HFFc6 (cell line): Measurements from ENCODE around the gene YPEL5. TPM values are rescaled to one million over a fixed set of nuclear protein-coding genes. Genes with fewer than 3 reads are reported as not detected.

Experiments
- DNase-seq: peaks from one replicate; pipeline ENCODE4 v3.0.0-alpha.2; 2018
- H3K27ac Mint-ChIP-seq: 2 replicates; pipeline ENCODE4 v1.8.0; 2020; ENCODE audit warnings: mild to moderate bottlenecking, mixed read lengths
- H3K27me3 Mint-ChIP-seq: 2 replicates; pipeline ENCODE4 v1.8.0; 2021; ENCODE audit warnings: mild to moderate bottlenecking, moderate library complexity, mixed read lengths; ENCODE audit not compliant: insufficient read depth
- H3K36me3 Mint-ChIP-seq: 2 replicates; pipeline ENCODE4 v1.8.0; 2021; ENCODE audit warnings: low read depth, mixed read lengths
- H3K4me1 Mint-ChIP-seq: 2 replicates; pipeline ENCODE4 v1.8.0; 2020; ENCODE audit warnings: low read depth, mixed read lengths
- H3K4me3 Mint-ChIP-seq: 2 replicates; pipeline ENCODE4 v1.8.0; 2020; ENCODE audit warnings: mild to moderate bottlenecking, moderate library complexity, mixed read lengths
- H3K9me3 Mint-ChIP-seq: 2 replicates; pipeline ENCODE4 v1.8.0; 2020; ENCODE audit warnings: mild to moderate bottlenecking, mixed read lengths
- CTCF ChIP-seq: fragments of 200-600 bp; sonication (generic); IDR thresholded peaks from 2 replicates; pipeline ENCODE4 v1.5.0; 2021; ENCODE audit warnings: antibody characterized with exemption, mild to moderate bottlenecking
- total RNA-seq, 6 experiments: library from RNA; stranded (reverse); fragmentation: NEBNext Ultra II Directional; extraction: Animal tissue kit (Norgen Biotek cat#: 25700); gene quantifications; 2 replicates in 1 of 6; 3 replicates in 5 of 6; pipeline ENCODE4 v1.2.3, GENCODE V29; 2021

Gene YPEL5
- total RNA-seq, 6 experiments from 2014 or later = 81.8 to 110 (median 88.4) TPM

- Mint-ChIP-seq H3K27ac (peak overlapping the region; percentile 32; the same call in 1 of the 2 replicates), H3K4me1 (peaks cover 12% of the 10 kb centered on the region), H3K9me3 (no peaks in the 10 kb centered on the region), H3K27me3 (0 out of 2 replicates have a peak, but pooled peaks cover 3% of the 10 kb centered on the region), H3K36me3 (peaks cover 7% of the 10 kb centered on the region; the same call in 1 of the 2 replicates), H3K4me3 (no peak overlapping the region)
- TF ChIP-seq CTCF = no peak
- no peak for DNase-seq
These were observed 19.6 kb upstream of the YPEL5 start for GRCh38 chr2:30127016-30127893.

- DNase-seq = no peak
- Mint-ChIP-seq H3K4me1 (peaks cover 21% of the 10 kb centered on the region; the same call in 1 of the 2 replicates), H3K36me3 (no peaks in the 10 kb centered on the region), H3K9me3 (no peaks in the 10 kb centered on the region), H3K27me3 (peaks cover 20% of the 10 kb centered on the region), H3K4me3 (no peak overlapping the region), H3K27ac (no peak overlapping the region)
- TF ChIP-seq CTCF = no peak
These were observed 12.2 kb upstream of the YPEL5 start for GRCh38 chr2:30134582-30134981.

- Mint-ChIP-seq H3K9me3 (no peaks in the 10 kb centered on the region), H3K4me1 (peaks cover 21% of the 10 kb centered on the region; the same call in 1 of the 2 replicates), H3K36me3 (no peaks in the 10 kb centered on the region), H3K27ac (no peak overlapping the region), H3K4me3 (no peak overlapping the region), H3K27me3 (peaks cover 22% of the 10 kb centered on the region)
- DNase-seq = no peak
- TF ChIP-seq CTCF = no peak
These were observed 11.3 kb upstream of the YPEL5 start for GRCh38 chr2:30135541-30135940.

- Mint-ChIP-seq H3K9me3 (no peaks in the 10 kb centered on the region), H3K27ac (no peak overlapping the region), H3K4me1 (peaks cover 21% of the 10 kb centered on the region; the same call in 1 of the 2 replicates), H3K27me3 (peaks cover 24% of the 10 kb centered on the region), H3K36me3 (no peaks in the 10 kb centered on the region), H3K4me3 (no peak overlapping the region)
- TF ChIP-seq CTCF = no peak
- no peak for DNase-seq
These were observed 9.9 kb upstream of the YPEL5 start for GRCh38 chr2:30136764-30137444.

- H3K36me3 Mint-ChIP-seq = no peaks in the 10 kb centered on the region
- peaks cover 25% of the 10 kb centered on the region for H3K27me3 Mint-ChIP-seq
- no peak for TF ChIP-seq CTCF
- peaks cover 21% of the 10 kb centered on the region; the same call in 1 of the 2 replicates for H3K4me1 Mint-ChIP-seq
- no peak overlapping the region for H3K27ac Mint-ChIP-seq
- no peak for DNase-seq
- H3K9me3 Mint-ChIP-seq = no peaks in the 10 kb centered on the region
- no peak overlapping the region for H3K4me3 Mint-ChIP-seq
These were observed 7.5 kb upstream of the YPEL5 start for GRCh38 chr2:30139131-30139870.
